HS-27A (cell line): ENCODE measurements around the gene MOV10.
A peak's percentile ranks its signal among the peaks of the same experiment; 100 is the strongest.
"Not testable (repeated sequence)": the region's sequence is repeated elsewhere in the genome, so short reads cannot be mapped to it uniquely, and the experiment has no call there.

Experiments used
- DNase-seq: peaks from one replicate; pipeline ENCODE4 v3.0.0-alpha.2; 2012; ENCODE audit warnings: low read depth, missing footprints

MOV10 gene

GRCh38 chr1:112674440-112674985 is at the start of gene MOV10:
TSS of gene MOV10 (plus strand) at chr1:112674659. CDS start at chr1:112674913, 254 bp downstream.
- peak; percentile 56 for DNase-seq

- DNase-seq = no peak
Observed at GRCh38 chr1:112625696-112626095, 48.8 kb upstream of the MOV10 start.

GRCh38 chr1:112626193-112626592 is 48.3 kb upstream of the MOV10 start:
- DNase-seq = no peak

- DNase-seq = no peak
Observed at GRCh38 chr1:112626887-112627286, 47.6 kb upstream of the MOV10 start.

- DNase-seq = no peak
Observed at GRCh38 chr1:112628516-112628915, 45.9 kb upstream of the MOV10 start.

GRCh38 chr1:112629256-112629655 is 45.2 kb upstream of the MOV10 start:
- no peak for DNase-seq

GRCh38 chr1:112633628-112634027 is 40.8 kb upstream of the MOV10 start:
- no peak for DNase-seq

GRCh38 chr1:112634367-112634766 is 40.1 kb upstream of the MOV10 start:
- DNase-seq = no peak

GRCh38 chr1:112636056-112636455 is 38.4 kb upstream of the MOV10 start:
- no peak for DNase-seq

- no peak for DNase-seq
Observed at GRCh38 chr1:112636597-112637253, 37.7 kb upstream of the MOV10 start.

- DNase-seq = no peak
Observed at GRCh38 chr1:112637254-112638109, 37.0 kb upstream of the MOV10 start.

- DNase-seq = no peak
Observed at GRCh38 chr1:112638110-112638428, 36.4 kb upstream of the MOV10 start.

- not testable (repeated sequence) for DNase-seq
Observed at GRCh38 chr1:112640437-112640836, 34.0 kb upstream of the MOV10 start.

- DNase-seq = no peak
Observed at GRCh38 chr1:112643080-112643479, 31.4 kb upstream of the MOV10 start.

GRCh38 chr1:112646225-112646624 is 28.2 kb upstream of the MOV10 start:
- no peak for DNase-seq

- no peak for DNase-seq
Observed at GRCh38 chr1:112651205-112651604, 23.3 kb upstream of the MOV10 start.

GRCh38 chr1:112665857-112666256 is 8.6 kb upstream of the MOV10 start:
- DNase-seq = no peak

- no peak for DNase-seq
Observed at GRCh38 chr1:112666946-112667345, 7.5 kb upstream of the MOV10 start.

- no peak for DNase-seq
Observed at GRCh38 chr1:112672009-112672408, 2.5 kb upstream of the MOV10 start.

GRCh38 chr1:112672842-112673241 is 1.6 kb upstream of the MOV10 start:
- no peak for DNase-seq

GRCh38 chr1:112673592-112674439 is 643 bp upstream of the MOV10 start:
- DNase-seq = no peak

GRCh38 chr1:112674986-112675727 is 698 bp downstream of the MOV10 start:
- no peak for DNase-seq
